KMS-11 (cell line): ENCODE measurements around the gene CKB.

Experiments
- H2AFZ ChIP-seq: fragments of 200-600 bp; sonication (generic); 2 replicates; pipeline ENCODE4 v1.6.1; 2016; ENCODE audit warnings: antibody characterized with exemption, mixed run types, low read depth
- H3K27ac ChIP-seq: fragments of 200-600 bp; sonication (generic); 2 replicates; pipeline ENCODE4 v1.6.1; 2016; ENCODE audit warnings: mild to moderate bottlenecking, mixed run types
- H3K27me3 ChIP-seq: fragments of 200-600 bp; sonication (generic); 2 replicates; pipeline ENCODE4 v1.6.1; 2017; ENCODE audit warnings: mild to moderate bottlenecking, low read depth, mixed run types, moderate library complexity; ENCODE audit not compliant: insufficient read depth
- H3K36me3 ChIP-seq: fragments of 200-600 bp; sonication (generic); 2 replicates; pipeline ENCODE4 v1.6.1; 2017; ENCODE audit warnings: mild to moderate bottlenecking, mixed run types; ENCODE audit not compliant: insufficient read depth
- H3K4me1 ChIP-seq: fragments of 200-600 bp; sonication (generic); 2 replicates; pipeline ENCODE4 v1.6.1; 2016; ENCODE audit warnings: mild to moderate bottlenecking, low read depth, mixed run types; ENCODE audit not compliant: poor library complexity, severe bottlenecking
- H3K4me2 ChIP-seq: fragments of 200-600 bp; sonication (generic); 2 replicates; pipeline ENCODE4 v1.7.0; 2016; ENCODE audit warnings: mild to moderate bottlenecking, mixed run types
- H3K4me3 ChIP-seq: fragments of 200-600 bp; sonication (generic); IDR thresholded peaks from 2 replicates; pipeline ENCODE4 v1.6.1; 2017; ENCODE audit warnings: low read depth, low read length, mixed read lengths; ENCODE audit not compliant: insufficient read depth
- H3K79me2 ChIP-seq: fragments of 200-600 bp; sonication (generic); 2 replicates; pipeline ENCODE4 v1.6.1; 2016; ENCODE audit warnings: low read depth, mixed run types; ENCODE audit not compliant: insufficient read depth
- H3K9ac ChIP-seq: fragments of 200-600 bp; sonication (generic); 2 replicates; pipeline ENCODE4 v1.6.1; 2016; ENCODE audit warnings: mild to moderate bottlenecking, mixed run types
- H4K20me1 ChIP-seq: fragments of 200-600 bp; sonication (generic); 2 replicates; pipeline ENCODE4 v1.6.1; 2016; ENCODE audit warnings: mild to moderate bottlenecking, mixed run types; ENCODE audit not compliant: insufficient read depth
- CTCF ChIP-seq: fragments of 200-600 bp; sonication (generic); conservative IDR thresholded peaks from 2 replicates; pipeline ENCODE4 v1.6.1; 2017; ENCODE audit warnings: low read depth, mild to moderate bottlenecking, antibody characterized with exemption, low read length, moderate library complexity, mixed read lengths

Gene CKB

DNA sequence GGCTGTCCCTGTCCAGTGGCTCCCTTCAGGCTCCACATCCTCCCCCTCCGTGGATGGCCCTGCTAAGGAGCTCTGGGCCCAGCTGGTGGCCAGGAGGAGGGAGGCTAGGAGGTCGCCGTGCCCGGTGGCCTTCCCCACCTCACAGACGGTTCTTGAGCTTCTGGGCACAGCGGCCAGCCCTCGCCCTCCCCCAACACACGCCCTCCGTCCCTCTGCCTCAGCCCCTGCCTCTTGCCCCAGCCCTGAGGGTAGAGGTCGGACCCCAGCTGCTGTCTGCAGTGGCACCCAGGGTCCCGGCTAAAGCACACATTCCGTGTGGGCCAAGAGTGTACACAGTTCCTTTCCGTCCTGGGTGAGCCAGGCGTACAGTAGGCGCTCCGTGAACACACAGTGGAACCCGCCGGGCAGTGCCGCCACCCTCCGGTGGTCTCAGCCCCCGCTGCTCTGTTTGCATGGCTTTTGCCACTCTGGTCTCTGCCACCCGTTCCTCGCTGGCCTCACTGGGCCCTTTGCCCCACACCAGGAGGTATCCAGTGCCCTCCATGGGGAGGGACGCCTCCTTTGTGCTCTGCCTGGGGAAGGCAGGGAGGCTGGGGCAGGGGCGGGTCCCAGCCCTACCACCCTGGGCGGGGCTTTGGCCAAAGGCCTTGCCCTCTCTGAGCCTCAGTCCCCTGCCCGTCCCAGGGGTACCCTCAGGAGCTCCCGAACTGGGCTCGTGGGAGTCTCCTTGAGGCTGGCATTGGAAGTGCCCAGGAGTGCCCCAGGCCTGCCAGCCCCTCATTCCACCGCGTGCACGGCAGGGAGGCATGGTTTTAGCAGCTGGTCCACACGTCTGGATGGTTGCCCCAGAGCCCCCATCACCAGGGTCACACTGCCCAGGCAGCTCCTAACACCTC, 19.3 kb upstream of the CKB start:
- Histone ChIP-seq H3K79me2 (no peaks in the 10 kb centered on the region), H4K20me1 (no peaks in the 10 kb centered on the region), H3K4me3 (no peak overlapping the region), H3K27me3 (peaks cover 6% of the 10 kb centered on the region; the same call in 1 of the 2 replicates), H3K4me1 (no peaks in the 10 kb centered on the region), H3K36me3 (no peaks in the 10 kb centered on the region), H2AFZ (no peak overlapping the region), H3K27ac (no peak overlapping the region), H3K4me2 (no peak overlapping the region), H3K9ac (no peak overlapping the region)
- TF ChIP-seq CTCF: no peak

DNA sequence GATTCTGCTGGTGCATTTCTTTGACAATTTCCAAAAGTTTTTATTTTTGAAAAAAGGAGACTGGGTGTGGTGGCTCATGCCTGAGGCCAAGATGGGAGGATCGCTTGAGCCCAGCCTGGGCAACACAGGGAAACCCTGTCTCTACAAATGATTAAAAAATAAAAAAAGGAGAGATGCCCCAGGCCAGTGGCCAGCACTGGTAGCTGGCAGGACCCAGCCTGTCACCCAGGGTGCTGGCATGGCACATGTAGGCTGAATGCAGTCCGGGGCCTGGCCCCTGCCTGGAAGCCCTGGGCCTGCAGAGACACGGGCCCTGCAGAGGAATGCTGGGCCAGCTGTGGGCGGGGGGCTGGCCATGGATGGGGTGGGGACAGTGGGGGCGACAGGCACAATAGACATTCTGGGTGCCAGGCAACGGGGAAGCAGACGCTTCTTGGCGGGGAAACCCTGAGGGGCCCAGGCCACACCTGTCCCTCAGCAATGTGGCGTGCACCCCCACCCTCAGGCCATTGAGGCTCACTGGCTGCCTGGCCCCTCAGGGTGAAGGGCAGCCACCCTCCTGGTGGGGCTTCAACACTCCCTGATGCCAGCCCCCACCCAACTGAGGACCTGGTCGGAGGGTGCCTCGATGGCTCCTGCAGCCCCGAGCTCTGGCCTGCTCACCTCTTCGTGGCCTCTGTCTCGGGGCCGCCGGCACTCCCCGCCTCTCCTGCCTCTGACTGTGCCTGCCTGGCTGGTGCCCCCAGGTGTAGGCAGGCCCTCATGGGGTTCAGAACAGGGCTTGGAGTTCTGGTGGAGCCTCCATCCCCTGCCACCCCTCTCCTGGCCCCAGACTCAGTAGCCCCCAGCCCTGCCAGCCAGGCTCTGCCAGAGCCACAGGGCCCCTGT, 18.4 kb upstream of the CKB start:
- no peak overlapping the region for H2AFZ ChIP-seq
- H4K20me1 ChIP-seq: no peaks in the 10 kb centered on the region
- H3K4me3 ChIP-seq: no peak overlapping the region
- TF ChIP-seq CTCF: no peak
- no peaks in the 10 kb centered on the region for H3K36me3 ChIP-seq
- peaks cover 6% of the 10 kb centered on the region; the same call in 1 of the 2 replicates for H3K27me3 ChIP-seq
- no peaks in the 10 kb centered on the region for H3K4me1 ChIP-seq
- no peak overlapping the region for H3K9ac ChIP-seq
- H3K27ac ChIP-seq: no peak overlapping the region
- H3K79me2 ChIP-seq: no peaks in the 10 kb centered on the region
- H3K4me2 ChIP-seq: no peak overlapping the region

DNA sequence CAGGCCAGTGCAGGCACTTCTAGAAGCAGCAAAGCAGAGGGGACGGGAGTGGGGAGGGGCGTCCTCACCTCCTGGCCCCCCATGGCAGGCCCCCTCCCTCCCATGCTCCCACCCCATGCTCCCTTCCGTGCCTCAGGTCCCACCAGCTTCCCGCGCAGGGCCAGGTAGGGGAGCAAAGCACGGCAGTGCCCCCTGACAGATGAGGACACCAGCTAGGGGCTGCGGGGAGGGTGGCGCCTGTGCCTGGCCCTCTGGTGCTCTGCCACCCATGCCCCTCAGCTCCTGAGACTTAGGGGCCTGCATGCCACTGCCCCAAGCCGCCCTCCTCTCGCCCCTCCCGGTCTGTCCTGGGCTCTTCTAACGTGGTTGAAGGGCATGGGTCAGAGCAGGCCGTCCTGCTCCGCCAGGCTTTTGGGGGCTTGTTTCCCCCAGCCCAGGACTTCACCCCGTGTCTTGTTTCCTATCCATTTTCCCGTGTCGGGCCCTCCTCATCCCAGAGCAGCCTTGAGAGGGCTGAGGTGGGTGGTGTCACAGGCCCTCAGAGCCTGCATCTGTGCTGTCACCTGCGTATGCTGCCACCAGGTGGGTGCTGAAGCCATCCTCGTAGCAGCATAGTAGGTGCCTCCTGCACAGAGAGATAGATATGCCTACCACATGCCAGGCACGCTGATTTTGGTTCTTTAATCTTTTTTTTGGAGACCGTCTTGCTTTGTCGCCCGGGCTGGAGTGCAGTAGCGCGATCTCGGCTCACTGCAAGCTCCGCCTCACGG, 16.6 kb upstream of the CKB start:
- H3K79me2 ChIP-seq: no peaks in the 10 kb centered on the region
- H3K27ac ChIP-seq: no peak overlapping the region
- H2AFZ ChIP-seq: no peak overlapping the region
- H3K9ac ChIP-seq: no peak overlapping the region
- H3K4me2 ChIP-seq: no peak overlapping the region
- H3K27me3 ChIP-seq: peaks cover 6% of the 10 kb centered on the region; the same call in 1 of the 2 replicates
- H3K4me3 ChIP-seq: no peak overlapping the region
- no peaks in the 10 kb centered on the region for H3K36me3 ChIP-seq
- no peaks in the 10 kb centered on the region for H3K4me1 ChIP-seq
- H4K20me1 ChIP-seq: no peaks in the 10 kb centered on the region
- no peak for TF ChIP-seq CTCF
